Panc1 (cell line): ENCODE data around the gene TGFB1I1. TPM values are rescaled to one million over a fixed set of nuclear protein-coding genes. Genes with fewer than 3 reads are reported as not detected.

Experiments
- ATAC-seq: fragments of 200-7000 bp; cut with Tn5 transposase; 2 replicates; pipeline ENCODE4 v1.9.1; 2020; ENCODE audit warnings: mild to moderate bottlenecking, moderate library complexity
- BruUV-seq: library from RNA; stranded (reverse); fragments of 400-500 nt; replicated peaks from 2 replicates; lab custom pipeline; 2021; lab: Mats Ljungman, UMichigan
- CTCF ChIA-PET: fragments of 300-600 bp; sonication (Branson Sonifier 250); formaldehyde crosslinking; loops from one replicate; lab custom pipeline; 2022; ENCODE audit warnings: antibody characterized with exemption; lab: Charles Lee
- POLR2A ChIA-PET: fragments of 300-600 bp; sonication (Branson Sonifier 250); formaldehyde crosslinking; loops from one replicate; lab custom pipeline; 2022; ENCODE audit warnings: antibody characterized with exemption; lab: Charles Lee
- DNase-seq: peaks from one replicate; pipeline ENCODE4 v3.0.0-alpha.2; 2010; ENCODE audit warnings: low read depth, low spot score
- H3K27ac ChIP-seq: 2 replicates; pipeline ENCODE4 v1.5.1; 2011; ENCODE audit warnings: mild to moderate bottlenecking, low read length, inconsistent platforms
- H3K27me3 ChIP-seq: fragments of 200-500 bp; sonication (Bioruptor generic); 2 replicates; pipeline ENCODE4 v1.6.0; 2014; ENCODE audit warnings: low read length, inconsistent platforms; ENCODE audit not compliant: control insufficient read depth, insufficient read depth
- H3K36me3 ChIP-seq: fragments of 200-500 bp; sonication (Bioruptor generic); 2 replicates; pipeline ENCODE4 v1.5.1; 2014; ENCODE audit warnings: inconsistent platforms, mild to moderate bottlenecking, low read length, moderate library complexity; ENCODE audit not compliant: control insufficient read depth, insufficient read depth
- H3K4me1 ChIP-seq: 2 replicates; pipeline ENCODE4 v1.5.1; 2011; ENCODE audit warnings: inconsistent platforms, mild to moderate bottlenecking, low read length, moderate library complexity; ENCODE audit not compliant: control insufficient read depth, insufficient read depth
- H3K4me3 ChIP-seq, 2 experiments: 2 replicates each; pipeline ENCODE4 v1.5.1; 2011 to 2012; ENCODE audit warnings: low read depth in 2 of 2, low read length in 2 of 2, mild to moderate bottlenecking in 2 of 2, inconsistent platforms in 1 of 2, moderate library complexity in 1 of 2
- H3K9me3 ChIP-seq: fragments of 200-500 bp; sonication (Bioruptor generic); 2 replicates; pipeline ENCODE4 v1.5.1; 2014; ENCODE audit warnings: low read depth, mild to moderate bottlenecking, inconsistent platforms, low read length, moderate library complexity; ENCODE audit not compliant: control insufficient read depth, insufficient read depth
- CTCF ChIP-seq: fragments of 450-650 bp; IDR thresholded peaks from 2 replicates; pipeline ENCODE4 v1.5.1; 2017; ENCODE audit warnings: mild to moderate bottlenecking
- POLR2AphosphoS5 ChIP-seq: IDR thresholded peaks from 2 replicates; pipeline ENCODE4 v1.6.1; 2012; ENCODE audit warnings: mild to moderate bottlenecking, low read depth, low read length, moderate library complexity
- REST ChIP-seq, 2 experiments: IDR thresholded peaks; 2 replicates each; pipeline ENCODE4 v1.6.1; 2011 to 2012; ENCODE audit warnings: low read depth in 2 of 2, control low read depth in 1 of 2, low read length in 1 of 2, mild to moderate bottlenecking in 1 of 2, moderate library complexity in 1 of 2; ENCODE audit not compliant: insufficient read depth in 1 of 2
- SIN3A ChIP-seq: IDR thresholded peaks from 2 replicates; pipeline ENCODE4 v1.6.1; 2012; ENCODE audit warnings: low read depth, mild to moderate bottlenecking, low read length, moderate library complexity, borderline replicate concordance; ENCODE audit not compliant: insufficient read depth
- TCF7L2 ChIP-seq: IDR thresholded peaks from 2 replicates; pipeline ENCODE4 v1.6.1; 2011; ENCODE audit warnings: mild to moderate bottlenecking, low read depth, low read length, inconsistent platforms
- in situ Hi-C: cut with HindIII; loops from 2 replicates; pipeline ENCODE4 v1.10.0; 2016; ENCODE audit warnings: low sequenced_read_pairs, low pct_unique_long_range_greater_than_20kb
- intact Hi-C: fragments of 100-400 bp; cut with micrococcal nuclease; formaldehyde crosslinking; loops from one replicate; pipeline ENCODE4 v1.10.0; 2022; ENCODE audit not compliant: unreplicated experiment
- total RNA-seq: library from RNA; stranded (reverse); gene quantifications from one replicate; pipeline ENCODE4 v1.2.1, GENCODE V29; 2021; ENCODE audit not compliant: unreplicated experiment

The TGFB1I1 gene
- total RNA-seq, 1 experiment from 2014 or later = 32.5 TPM

GRCh38 chr16:31489298-31489564 is 17.3 kb downstream of the TGFB1I1 start:
- H3K4me1 ChIP-seq = no peaks in the 10 kb centered on the region
- CTCF ChIA-PET = no interaction called here
- no peaks in the 10 kb centered on the region for H3K9me3 ChIP-seq
- H3K27me3 ChIP-seq = no peaks in the 10 kb centered on the region
- H3K27ac ChIP-seq = no peak overlapping the region
- no peak for DNase-seq
- no peak for ATAC-seq
- H3K36me3 ChIP-seq = no peaks in the 10 kb centered on the region; the same call in 1 of the 2 replicates
- H3K4me3 ChIP-seq = no peak overlapping the region
- in situ Hi-C loops = no loop called here
- intact Hi-C loops = loop anchor here (10.0 kb wide), 1 partner anchor 186 kb away; no protein-coding TSS in a partner anchor
- POLR2A ChIA-PET = no interaction called here
- TF ChIP-seq CTCF (no peak), TCF7L2 (no peak), SIN3A (no peak), REST (IDR thresholded peaks at IDR 0.05; ENCODE audit: insufficient read depth in 1 of 2, low read depth in 2 of 2, low read length in 1 of 2) (no peak), POLR2AphosphoS5 (no peak)
- BruUV-seq = no TSS peak

GRCh38 chr16:31489616-31490584 is 17.9 kb downstream of the TGFB1I1 start:
- DNase-seq = no peak
- in situ Hi-C loops = no loop called here
- Histone ChIP-seq H3K9me3 (no peaks in the 10 kb centered on the region), H3K27me3 (no peaks in the 10 kb centered on the region), H3K4me3 (no peak overlapping the region), H3K4me1 (no peaks in the 10 kb centered on the region), H3K36me3 (no peaks in the 10 kb centered on the region; the same call in 1 of the 2 replicates), H3K27ac (no peak overlapping the region)
- ChIA-PET CTCF (no interaction called here), POLR2A (no interaction called here)
- no peak for TF ChIP-seq REST (IDR thresholded peaks at IDR 0.05; ENCODE audit: insufficient read depth in 1 of 2, low read depth in 2 of 2, low read length in 1 of 2)
- no peak for TF ChIP-seq POLR2AphosphoS5
- TF ChIP-seq TCF7L2 = no peak
- no peak for TF ChIP-seq CTCF
- no peak for TF ChIP-seq SIN3A
- BruUV-seq = TSS peak; percentile 24
- no peak for ATAC-seq
- intact Hi-C loops = loop anchor here (10.0 kb wide), 1 partner anchor 185 kb away; no protein-coding TSS in a partner anchor
